ENCODE results near the gene ATRN. TPM values are rescaled to one million over a fixed set of nuclear protein-coding genes. Genes with fewer than 3 reads are reported as not detected.
"Not testable (repeated sequence)": the region's sequence is repeated elsewhere in the genome, so short reads cannot be mapped to it uniquely, and the experiment has no call there.

Gene ATRN
- total and polyA plus RNA-seq, 2 donors (not counting 1 experiment from before 2014, with no cell fraction given): 5.8 to 19.5 TPM

DNA sequence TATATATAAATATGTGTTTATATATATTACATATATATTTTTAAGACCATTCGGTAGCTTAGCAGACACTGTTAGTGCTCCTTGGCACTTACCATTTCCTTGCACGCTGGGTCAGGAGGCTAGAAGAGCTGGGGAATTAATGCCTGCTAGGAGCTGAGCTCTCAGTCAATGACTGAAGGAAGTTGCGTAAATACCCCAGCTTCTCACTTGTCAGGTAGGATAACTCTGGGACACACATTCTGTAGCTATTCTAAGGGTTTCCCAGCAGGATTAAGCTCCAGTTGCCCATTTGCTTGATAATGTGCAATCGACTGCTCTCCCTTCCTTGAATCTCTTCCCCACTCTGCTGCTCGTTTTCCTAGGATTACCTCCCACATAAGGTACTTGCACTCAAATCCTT, 47.7 kb upstream of the ATRN start:
- no peaks in the 10 kb centered on the region for H3K79me2 ChIP-seq (ENCODE audit: control insufficient read depth, insufficient read depth, low read length)
- no peaks in the 10 kb centered on the region for H3K27me3 Mint-ChIP-seq
- peaks cover 0 to 4% of the 10 kb centered on the region in 2 donors for H3K4me1 ChIP-seq (ENCODE audit: control insufficient read depth in 2 of 2, insufficient read depth in 2 of 2, low read length in 2 of 2)
- no peak overlapping the region for H3K4me2 ChIP-seq (replicated peaks; ENCODE audit: low read depth, low read length, poor library complexity, severe bottlenecking)
- no peaks in the 10 kb centered on the region for H3K36me3 ChIP-seq (replicated peaks in 1 of 2; ENCODE audit: control extremely low read depth in 1 of 2, control insufficient read depth in 1 of 2, extremely low read depth in 1 of 2, insufficient read depth in 2 of 2, low read length in 1 of 2)
- H3K27ac Mint-ChIP-seq: no peak overlapping the region
- H3K9me3 ChIP-seq (ENCODE audit: control extremely low read depth in 1 of 3, control insufficient read depth in 2 of 3, insufficient read depth in 1 of 3, low read length in 2 of 3): no peaks in the 10 kb centered on the region
- H3K4me1 Mint-ChIP-seq: peaks cover 5% of the 10 kb centered on the region
- ATAC-seq (ENCODE audit: low read depth): no peak
- H3K4me3 ChIP-seq (ENCODE audit: control extremely low read depth in 1 of 5, extremely low read depth in 1 of 5, insufficient read depth in 1 of 5, low read depth in 2 of 5, low read length in 4 of 5): no peak overlapping the region
- H3K27ac ChIP-seq (ENCODE audit: low read length in 2 of 2): no peak overlapping the region
- ChIA-PET POLR2A (no interaction called here), CTCF (no interaction called here)
- no peak overlapping the region for H2AFZ ChIP-seq (ENCODE audit: insufficient read depth, low read depth, low read length, poor library complexity, severe bottlenecking)
- H3K4me3 Mint-ChIP-seq: no peak overlapping the region
- DNase-seq: no peak
- H3K9me3 Mint-ChIP-seq (ENCODE audit: insufficient read depth): no peaks in the 10 kb centered on the region
- intact Hi-C loops (cut with micrococcal nuclease): no loop called here
- peaks cover 0 to 2% (median 0%) of the 10 kb centered on the region in 4 experiments for H3K27me3 ChIP-seq (replicated peaks in 1 of 4; ENCODE audit: control extremely low read depth in 1 of 4, control insufficient read depth in 3 of 4, insufficient read depth in 4 of 4, low read length in 3 of 4)
- no peak overlapping the region for H3K9ac ChIP-seq (ENCODE audit: low read length)
- H4K20me1 ChIP-seq (ENCODE audit: control insufficient read depth, insufficient read depth, low read length, poor library complexity, severe bottlenecking): no peaks in the 10 kb centered on the region
- WGBS (ENCODE audit: insufficient coverage): 92% methylated on average over 3 of the region's 5 CpGs
- TF ChIP-seq CTCF (IDR thresholded peaks at IDR 0.05) (no peak), EZH2 (IDR thresholded peaks at IDR 0.05; ENCODE audit: borderline replicate concordance, insufficient read depth, low read depth, low read length, poor library complexity, severe bottlenecking) (no peak)

DNA sequence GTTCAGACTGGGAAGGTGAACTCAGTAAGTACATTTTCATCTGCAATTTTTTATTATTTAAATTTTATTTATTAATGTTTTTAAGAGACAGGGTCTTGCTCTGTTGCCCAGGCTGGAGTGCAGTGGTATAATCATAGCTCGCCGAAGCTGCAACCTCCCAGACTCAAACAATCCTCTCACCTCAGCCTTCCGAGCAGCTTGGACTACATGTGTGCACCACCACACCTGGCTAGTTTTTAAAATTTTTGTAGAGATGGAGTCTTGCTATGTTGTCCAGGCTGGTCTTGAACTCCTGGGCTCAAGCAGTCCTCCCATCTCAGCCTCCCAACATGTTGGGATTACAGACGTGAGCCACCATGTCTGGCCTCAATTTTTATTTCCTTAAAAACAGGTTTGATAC, 44.1 kb upstream of the ATRN start:
- H3K27ac Mint-ChIP-seq; H3K4me1 Mint-ChIP-seq; DNase-seq; H3K4me2 ChIP-seq (replicated peaks; ENCODE audit: low read depth, low read length, poor library complexity, severe bottlenecking); CTCF ChIA-PET; intact Hi-C loops (cut with micrococcal nuclease); POLR2A ChIA-PET; H3K9me3 ChIP-seq (ENCODE audit: control extremely low read depth in 1 of 3, control insufficient read depth in 2 of 3, insufficient read depth in 1 of 3, low read length in 2 of 3); H4K20me1 ChIP-seq (ENCODE audit: control insufficient read depth, insufficient read depth, low read length, poor library complexity, severe bottlenecking); H3K4me3 ChIP-seq (ENCODE audit: control extremely low read depth in 1 of 5, extremely low read depth in 1 of 5, insufficient read depth in 1 of 5, low read depth in 2 of 5, low read length in 4 of 5); ATAC-seq (ENCODE audit: low read depth); H3K27me3 Mint-ChIP-seq; H3K4me3 Mint-ChIP-seq; H3K27ac ChIP-seq (ENCODE audit: low read length in 2 of 2); H3K36me3 ChIP-seq (replicated peaks in 1 of 2; ENCODE audit: control extremely low read depth in 1 of 2, control insufficient read depth in 1 of 2, extremely low read depth in 1 of 2, insufficient read depth in 2 of 2, low read length in 1 of 2); H3K9me3 Mint-ChIP-seq (ENCODE audit: insufficient read depth); H3K79me2 ChIP-seq (ENCODE audit: control insufficient read depth, insufficient read depth, low read length); H3K27me3 ChIP-seq (replicated peaks in 1 of 4; ENCODE audit: control extremely low read depth in 1 of 4, control insufficient read depth in 3 of 4, insufficient read depth in 4 of 4, low read length in 3 of 4); H2AFZ ChIP-seq (ENCODE audit: insufficient read depth, low read depth, low read length, poor library complexity, severe bottlenecking); H3K9ac ChIP-seq (ENCODE audit: low read length): not testable (repeated sequence)
- WGBS (ENCODE audit: insufficient coverage): no CpG with 5 or more reads among the region's 4 CpGs
- H3K4me1 ChIP-seq (ENCODE audit: control insufficient read depth in 2 of 2, insufficient read depth in 2 of 2, low read length in 2 of 2): peaks cover 6 to 12% of the 10 kb centered on the region in 2 donors

All from B cell (primary cell).